ENCODE data around the gene SUN1. TPM values are rescaled to one million over a fixed set of nuclear protein-coding genes. Genes with fewer than 3 reads are reported as not detected.

Gene SUN1
- total and polyA plus RNA-seq, 2 experiments from 2014 or later, result 63.3 to 145 TPM

- no peaks in the 10 kb centered on the region for H3F3A ChIP-seq (replicated peaks; ENCODE audit: low read depth)
- no peaks in the 10 kb centered on the region for H3K27me3 ChIP-seq (ENCODE audit: insufficient read depth)
- H3K36me3 ChIP-seq (ENCODE audit: insufficient read depth), result 0 out of 2 replicates have a peak, but pooled peaks cover 6% of the 10 kb centered on the region
- Mint-ChIP-seq H3K4me3 (no peak overlapping the region), H3K27me3 (ENCODE audit: insufficient read depth, low read depth, poor library complexity) (no peaks in the 10 kb centered on the region), H3K4me1 (peaks cover 8% of the 10 kb centered on the region), H3K36me3 (ENCODE audit: low read depth) (peaks cover 51% of the 10 kb centered on the region), H3K27ac (peak overlapping the region; percentile 31; the same call in 1 of the 2 replicates), H3K9me3 (no peaks in the 10 kb centered on the region; the same call in 2 of the 3 replicates)
- H3K4me2 ChIP-seq, result no peak overlapping the region
- TF ChIP-seq ZNF462 (CRISPR knock-in tag; IDR thresholded peaks at IDR 0.05), result no peak
- TF ChIP-seq CTCF (conservative IDR thresholded peaks at IDR 0.05; ENCODE audit: low read depth in 2 of 2), result no peak
- no peak for TF ChIP-seq ZNF331 (CRISPR knock-in tag; IDR thresholded peaks at IDR 0.05; ENCODE audit: low read depth)
- TF ChIP-seq POLR2AphosphoS5 (IDR thresholded peaks at IDR 0.05; ENCODE audit: low read depth), result no peak
- H3K27ac ChIP-seq (ENCODE audit: low read depth), result no peak overlapping the region
- H4K20me1 ChIP-seq (replicated peaks; ENCODE audit: insufficient read depth), result peaks cover 20% of the 10 kb centered on the region
- DNase-seq (ENCODE audit: low spot score) (no peak), ATAC-seq (no peak)
- peaks cover 60% of the 10 kb centered on the region for H3K79me2 ChIP-seq (replicated peaks; ENCODE audit: insufficient read depth)
- no peaks in the 10 kb centered on the region for H3K9me2 ChIP-seq (ENCODE audit: insufficient read depth)
- H3K4me1 ChIP-seq (ENCODE audit: insufficient read depth), result no peaks in the 10 kb centered on the region; the same call in 1 of the 2 replicates
- H3K4me3 ChIP-seq, result no peak overlapping the region
- H2AFZ ChIP-seq, result no peak overlapping the region
Measured at GRCh38 chr7:888081-889024, 56.1 kb downstream of the SUN1 start.

Measured in GM23338 (cell line).